H9 (cell line): ENCODE measurements around the gene CYP19A1. TPM values are rescaled to one million over a fixed set of nuclear protein-coding genes. Genes with fewer than 3 reads are reported as not detected.

Source experiments
- DNase-seq: peaks from one replicate; pipeline ENCODE4 v3.0.0-alpha.2; 2017
- H2AFZ ChIP-seq: one replicate; pipeline ENCODE4 v1.6.1; 2013; ENCODE audit warnings: mild to moderate bottlenecking, low read length, control low read depth, moderate library complexity
- H2AK5ac ChIP-seq: 2 replicates; pipeline ENCODE4 v1.6.1; 2013; ENCODE audit warnings: low read length, control low read depth, mixed read lengths; ENCODE audit not compliant: insufficient read length
- H2BK120ac ChIP-seq: one replicate; pipeline ENCODE4 v1.6.1; 2013; ENCODE audit warnings: low read depth, mild to moderate bottlenecking, low read length, control low read depth, inconsistent platforms; ENCODE audit not compliant: poor library complexity, severe bottlenecking
- H2BK12ac ChIP-seq: 2 replicates; pipeline ENCODE4 v1.6.1; 2013; ENCODE audit warnings: low read length, control low read depth, mixed read lengths, low read depth; ENCODE audit not compliant: insufficient read length
- H2BK15ac ChIP-seq: 2 replicates; pipeline ENCODE4 v1.6.1; 2013; ENCODE audit warnings: low read depth, low read length, control low read depth
- H2BK20ac ChIP-seq: one replicate; pipeline ENCODE4 v1.6.1; 2013; ENCODE audit warnings: low read depth, mild to moderate bottlenecking, low read length, control low read depth, inconsistent platforms; ENCODE audit not compliant: poor library complexity, severe bottlenecking
- H2BK5ac ChIP-seq: 2 replicates; pipeline ENCODE4 v1.6.1; 2013; ENCODE audit warnings: low read length, control low read depth, mixed read lengths; ENCODE audit not compliant: insufficient read length
- H3K14ac ChIP-seq: 2 replicates; pipeline ENCODE4 v1.6.1; 2013; ENCODE audit warnings: low read length, control low read depth; ENCODE audit not compliant: insufficient read depth
- H3K18ac ChIP-seq: 2 replicates; pipeline ENCODE4 v1.6.1; 2013; ENCODE audit warnings: low read depth, mild to moderate bottlenecking, mixed read lengths, low read length, control low read depth; ENCODE audit not compliant: insufficient read length
- H3K23ac ChIP-seq: 2 replicates; pipeline ENCODE4 v1.6.1; 2013; ENCODE audit warnings: low read length, control low read depth, mixed read lengths, low read depth; ENCODE audit not compliant: insufficient read length
- H3K23me2 ChIP-seq: 2 replicates; pipeline ENCODE4 v1.6.1; 2013; ENCODE audit warnings: low read depth, mild to moderate bottlenecking, mixed read lengths, low read length, control low read depth; ENCODE audit not compliant: insufficient read length, poor library complexity, severe bottlenecking
- H3K27ac ChIP-seq: 2 replicates; pipeline ENCODE4 v1.5.1; 2013; ENCODE audit warnings: low read length, control low read depth, mixed read lengths, low read depth; ENCODE audit not compliant: insufficient read length
- H3K27me3 ChIP-seq: 2 replicates; pipeline ENCODE4 v1.6.1; 2013; ENCODE audit warnings: low read length, control low read depth, inconsistent platforms; ENCODE audit not compliant: insufficient read depth
- H3K4ac ChIP-seq: 2 replicates; pipeline ENCODE4 v1.6.1; 2013; ENCODE audit warnings: low read depth, mild to moderate bottlenecking, control low read depth, inconsistent platforms, low read length, moderate library complexity
- H3K4me1 ChIP-seq: 2 replicates; pipeline ENCODE4 v1.6.1; 2013; ENCODE audit warnings: low read length, control low read depth, inconsistent platforms; ENCODE audit not compliant: insufficient read depth
- H3K4me2 ChIP-seq: 2 replicates; pipeline ENCODE4 v1.6.1; 2013; ENCODE audit warnings: low read length, control low read depth, mixed read lengths; ENCODE audit not compliant: insufficient read length, insufficient read depth
- H3K56ac ChIP-seq: 2 replicates; pipeline ENCODE4 v1.6.1; 2013; ENCODE audit warnings: low read depth, mild to moderate bottlenecking, mixed read lengths, low read length, control low read depth; ENCODE audit not compliant: insufficient read length
- H3K79me1 ChIP-seq: 2 replicates; pipeline ENCODE4 v1.6.1; 2013; ENCODE audit warnings: low read depth, mild to moderate bottlenecking, moderate library complexity, low read length, control low read depth, inconsistent platforms; ENCODE audit not compliant: insufficient read depth, poor library complexity, severe bottlenecking
- H3K79me2 ChIP-seq: 2 replicates; pipeline ENCODE4 v1.6.1; 2013; ENCODE audit warnings: low read length, control low read depth, inconsistent platforms; ENCODE audit not compliant: insufficient read depth
- H3K9ac ChIP-seq: 2 replicates; pipeline ENCODE4 v1.6.1; 2013; ENCODE audit warnings: low read length, control low read depth, mixed read lengths; ENCODE audit not compliant: insufficient read length; ENCODE audit errors: extremely low read depth
- H3K9me3 ChIP-seq: one replicate; pipeline ENCODE4 v1.6.1; 2013; ENCODE audit warnings: low read depth, low read length, inconsistent platforms; ENCODE audit not compliant: control insufficient read depth
- H3T11ph ChIP-seq: one replicate; pipeline ENCODE4 v1.6.1; 2013; ENCODE audit warnings: mild to moderate bottlenecking, low read length, control low read depth, inconsistent platforms
- H4K20me1 ChIP-seq: one replicate; pipeline ENCODE4 v1.6.1; 2013; ENCODE audit not compliant: control insufficient read depth, insufficient read length, insufficient read depth
- H4K5ac ChIP-seq: 2 replicates; pipeline ENCODE4 v1.6.1; 2013; ENCODE audit warnings: low read depth, mild to moderate bottlenecking, mixed read lengths, low read length, control low read depth; ENCODE audit not compliant: insufficient read length
- H4K8ac ChIP-seq: replicated peaks from 2 replicates; pipeline ENCODE4 v1.6.1; 2013; ENCODE audit warnings: low read length, control low read depth, mixed read lengths, low read depth; ENCODE audit not compliant: insufficient read length
- H4K91ac ChIP-seq: 2 replicates; pipeline ENCODE4 v1.6.1; 2013; ENCODE audit warnings: low read depth, mild to moderate bottlenecking, moderate library complexity, mixed read lengths, low read length, control low read depth; ENCODE audit not compliant: insufficient read length
- H3K27ac Mint-ChIP-seq, 3 experiments: 2 replicates in 2 of 3; 3 replicates in 1 of 3; pipeline ENCODE4 v1.8.0; 2020 to 2021; ENCODE audit warnings: mixed read lengths in 3 of 3, mild to moderate bottlenecking in 1 of 3, moderate library complexity in 1 of 3
- H3K27me3 Mint-ChIP-seq: 2 replicates; pipeline ENCODE4 v1.8.0; 2021; ENCODE audit warnings: low read depth, mild to moderate bottlenecking, moderate library complexity, mixed read lengths
- H3K36me3 Mint-ChIP-seq, 3 experiments: 2 replicates in 2 of 3; 3 replicates in 1 of 3; pipeline ENCODE4 v1.8.0; 2020 to 2021; ENCODE audit warnings: low read depth in 3 of 3, mixed read lengths in 3 of 3; ENCODE audit not compliant: insufficient read depth in 1 of 3
- H3K4me1 Mint-ChIP-seq, 2 experiments: 2 replicates each; pipeline ENCODE4 v1.8.0; 2020; ENCODE audit warnings: mixed read lengths in 2 of 2
- H3K4me3 Mint-ChIP-seq, 2 experiments: 2 replicates in 1 of 2; 3 replicates in 1 of 2; pipeline ENCODE4 v1.8.0; 2020 to 2021; ENCODE audit warnings: mild to moderate bottlenecking in 2 of 2, mixed read lengths in 2 of 2, moderate library complexity in 1 of 2
- H3K9me3 Mint-ChIP-seq, 2 experiments: 2 replicates in 1 of 2; 3 replicates in 1 of 2; pipeline ENCODE4 v1.8.0; 2020; ENCODE audit warnings: mild to moderate bottlenecking in 2 of 2, mixed read lengths in 2 of 2, moderate library complexity in 1 of 2
- WGBS: extraction: QIAGEN DNeasy Blood & Tissue Kit; methylation state at CpG from one replicate; pipeline ENCODE4 v1.1.7; 2013; ENCODE audit warnings: missing lambda C conversion rate, low lambda C conversion rate, mixed read lengths; ENCODE audit not compliant: insufficient read length; ENCODE audit errors: extremely low coverage; 5-methylcytosine and 5-hydroxymethylcytosine counted together
- total RNA-seq: library from RNA; stranded (reverse); gene quantifications from 2 replicates; pipeline ENCODE4 v1.2.1, GENCODE V29; 2021
- TF ChIP-seq, protein P1 (sequence below): fragments of 200-600 bp; sonication (generic); conservative IDR thresholded peaks from 3 replicates; pipeline ENCODE4 v1.8.0; 2021; ENCODE audit warnings: antibody characterized with exemption, mild to moderate bottlenecking

CYP19A1 gene
- total RNA-seq, 1 experiment from 2014 or later: not detected

DNA sequence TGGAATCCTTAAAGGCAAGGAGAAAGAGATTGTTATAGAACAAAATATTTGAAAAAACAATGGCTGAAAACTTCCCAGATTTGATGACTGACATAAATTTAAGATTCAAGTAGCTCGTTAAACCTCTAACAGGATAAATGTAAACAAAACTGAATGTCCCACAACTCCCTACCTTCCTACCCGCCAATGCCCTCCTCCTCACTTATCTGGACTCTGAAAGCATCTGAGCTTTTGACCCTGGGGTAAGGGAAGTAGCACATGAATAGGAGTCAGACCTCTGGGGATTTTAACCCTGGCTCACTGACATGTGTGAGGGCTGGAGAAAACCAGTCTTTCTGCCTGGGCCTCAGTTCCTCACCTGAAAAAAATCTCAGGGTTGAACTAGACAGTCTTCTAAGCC is 26.9 kb downstream of the CYP19A1 start:
- Mint-ChIP-seq H3K27me3 (peaks cover 18% of the 10 kb centered on the region), H3K4me3 (no peak overlapping the region), H3K4me1 (peaks cover 4 to 11% of the 10 kb centered on the region in 2 experiments; a peak in 3 of 4 replicates), H3K9me3 (no peaks in the 10 kb centered on the region; a peak in 1 of 5 replicates), H3K27ac (0 out of 7 replicates have a peak overlapping the region, but pooled peaks of 1 of the 3 experiments have one; percentile 30), H3K36me3 (no peaks in the 10 kb centered on the region)
- H3K23ac ChIP-seq: no peak overlapping the region
- no peak overlapping the region for H3K18ac ChIP-seq
- H3T11ph ChIP-seq: no peak overlapping the region
- no peaks in the 10 kb centered on the region for H3K79me1 ChIP-seq
- H3K56ac ChIP-seq: no peak overlapping the region
- H2BK5ac ChIP-seq: no peak overlapping the region
- H4K20me1 ChIP-seq: no peaks in the 10 kb centered on the region
- H3K9ac ChIP-seq: no peak overlapping the region
- H2AFZ ChIP-seq: no peak overlapping the region
- no peak overlapping the region for H3K4me2 ChIP-seq
- H3K4me1 ChIP-seq: no peaks in the 10 kb centered on the region
- H4K8ac ChIP-seq: no peak overlapping the region
- no peak overlapping the region for H2BK12ac ChIP-seq
- no peak overlapping the region for H2AK5ac ChIP-seq
- H3K79me2 ChIP-seq: no peaks in the 10 kb centered on the region
- no peak for DNase-seq
- no peak overlapping the region for H2BK15ac ChIP-seq
- no peak overlapping the region for H4K5ac ChIP-seq
- H3K23me2 ChIP-seq: no peaks in the 10 kb centered on the region
- H3K27ac ChIP-seq: no peak overlapping the region
- TF ChIP-seq, protein P1, sequence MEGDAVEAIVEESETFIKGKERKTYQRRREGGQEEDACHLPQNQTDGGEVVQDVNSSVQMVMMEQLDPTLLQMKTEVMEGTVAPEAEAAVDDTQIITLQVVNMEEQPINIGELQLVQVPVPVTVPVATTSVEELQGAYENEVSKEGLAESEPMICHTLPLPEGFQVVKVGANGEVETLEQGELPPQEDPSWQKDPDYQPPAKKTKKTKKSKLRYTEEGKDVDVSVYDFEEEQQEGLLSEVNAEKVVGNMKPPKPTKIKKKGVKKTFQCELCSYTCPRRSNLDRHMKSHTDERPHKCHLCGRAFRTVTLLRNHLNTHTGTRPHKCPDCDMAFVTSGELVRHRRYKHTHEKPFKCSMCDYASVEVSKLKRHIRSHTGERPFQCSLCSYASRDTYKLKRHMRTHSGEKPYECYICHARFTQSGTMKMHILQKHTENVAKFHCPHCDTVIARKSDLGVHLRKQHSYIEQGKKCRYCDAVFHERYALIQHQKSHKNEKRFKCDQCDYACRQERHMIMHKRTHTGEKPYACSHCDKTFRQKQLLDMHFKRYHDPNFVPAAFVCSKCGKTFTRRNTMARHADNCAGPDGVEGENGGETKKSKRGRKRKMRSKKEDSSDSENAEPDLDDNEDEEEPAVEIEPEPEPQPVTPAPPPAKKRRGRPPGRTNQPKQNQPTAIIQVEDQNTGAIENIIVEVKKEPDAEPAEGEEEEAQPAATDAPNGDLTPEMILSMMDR: no peak
- no peaks in the 10 kb centered on the region for H3K27me3 ChIP-seq
- H2BK120ac ChIP-seq: no peak overlapping the region
- no peak overlapping the region for H3K4ac ChIP-seq
- no peaks in the 10 kb centered on the region for H3K9me3 ChIP-seq
- H3K14ac ChIP-seq: no peak overlapping the region
- no peak overlapping the region for H2BK20ac ChIP-seq
- no CpG with 5 or more reads among the region's 2 CpGs for WGBS
- H4K91ac ChIP-seq: no peak overlapping the region
